Epidermal melanocyte (primary cell): ENCODE results near the gene PRDM2.

Source experiments
- DNase-seq: peaks from one replicate; pipeline ENCODE4 v3.0.0; 2011; ENCODE audit warnings: low spot score; ENCODE audit not compliant: insufficient read length

PRDM2 gene

DNA sequence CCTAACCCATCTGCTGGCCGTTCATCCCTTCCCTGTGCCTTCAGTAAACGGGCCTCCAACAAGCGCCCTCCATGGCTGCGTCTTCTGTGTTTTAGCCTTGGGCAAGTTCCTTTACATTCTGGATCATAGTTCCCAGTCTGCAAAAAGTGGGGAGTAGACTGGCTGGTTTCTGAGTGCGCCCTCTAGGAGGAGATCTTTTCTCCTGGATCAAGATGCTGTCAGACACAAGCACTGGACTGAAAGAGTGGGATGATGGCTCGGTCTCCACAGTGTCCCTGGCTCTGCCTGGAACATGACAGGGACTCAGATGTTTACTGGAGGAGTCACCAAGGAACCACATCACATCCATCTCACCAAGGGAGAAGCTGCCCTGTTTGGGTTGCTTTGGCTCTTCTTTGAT is 88.8 kb downstream of the PRDM2 start:
- no peak for DNase-seq

DNA sequence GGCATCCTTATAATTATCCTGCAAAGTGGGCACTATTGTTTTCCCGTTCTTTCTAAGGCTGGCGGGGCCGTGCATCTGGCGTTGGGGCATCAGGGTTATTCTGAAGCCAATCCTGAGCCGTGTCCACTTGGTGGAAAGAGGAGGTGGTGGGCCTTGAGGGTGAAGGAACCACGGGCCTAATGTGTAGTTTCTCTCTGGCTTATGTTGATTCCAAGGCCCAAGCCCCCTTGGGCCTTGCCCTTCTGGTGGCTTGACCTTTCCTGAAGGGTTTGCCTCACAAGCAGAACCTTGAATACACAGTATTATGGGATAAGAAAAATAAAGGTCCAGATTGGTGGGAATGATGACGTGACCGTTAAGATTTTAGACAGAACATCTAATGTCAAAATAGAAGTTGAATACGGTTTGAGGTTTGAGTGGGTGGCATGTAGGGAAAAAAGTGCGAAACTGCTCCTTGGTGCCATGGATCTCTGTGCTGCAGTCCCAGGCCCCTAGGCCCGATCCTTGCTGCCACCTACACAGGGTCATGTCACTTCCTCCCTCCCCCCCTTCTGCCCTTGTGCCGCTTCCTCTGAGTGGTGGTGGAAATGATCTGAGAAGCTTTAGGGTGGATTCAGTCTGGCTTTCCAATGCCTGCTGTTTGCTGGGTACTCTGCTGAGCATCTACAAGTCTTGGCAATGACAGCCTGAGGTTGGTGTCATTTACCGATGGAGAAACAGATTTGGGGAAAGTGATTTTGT is 90.5 kb downstream of the PRDM2 start:
- DNase-seq: no peak

- DNase-seq: peak; percentile 69
These were observed 92.4 kb downstream of the PRDM2 start for GRCh38 chr1:13792419-13792818.

DNA sequence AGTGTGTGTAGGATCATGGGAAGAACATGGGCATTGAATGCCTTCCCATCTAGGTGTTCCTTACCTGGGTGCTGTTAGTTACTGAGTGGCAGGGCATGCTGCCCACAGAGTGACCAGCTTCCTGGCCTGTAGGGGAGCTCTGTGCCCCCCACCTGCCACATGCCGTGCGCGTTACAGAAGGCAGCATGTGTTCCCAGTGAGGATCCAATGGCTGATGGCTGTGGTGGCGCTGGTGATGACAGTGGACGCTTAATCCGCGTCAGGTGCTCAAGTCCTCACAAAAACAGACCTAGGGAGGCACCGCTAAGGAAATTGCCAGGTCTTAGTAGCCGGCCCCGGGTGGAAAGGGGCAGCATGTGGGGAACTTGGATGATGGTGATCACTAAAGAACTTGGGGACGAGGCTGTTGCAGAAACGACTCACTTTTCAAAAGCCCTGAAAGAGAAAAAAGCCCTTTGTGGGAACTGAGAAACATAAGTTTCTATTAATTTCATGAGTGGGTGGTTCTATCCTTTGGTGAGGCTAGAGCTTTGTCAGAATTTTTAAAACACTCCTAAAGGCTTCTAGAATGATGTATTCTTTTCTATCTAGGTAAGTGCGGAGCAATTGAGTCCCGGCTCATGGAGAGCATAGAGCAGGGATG is 93.2 kb downstream of the PRDM2 start:
- DNase-seq: no peak

- DNase-seq: no peak
These were observed 94.5 kb downstream of the PRDM2 start for GRCh38 chr1:13794231-13795187.

GRCh38 chr1:13797397-13797796 is 97.4 kb downstream of the PRDM2 start:
- no peak for DNase-seq

- DNase-seq: no peak
These were observed 98.1 kb downstream of the PRDM2 start for GRCh38 chr1:13798120-13798519.

- no peak for DNase-seq
These were observed 99.7 kb downstream of the PRDM2 start for GRCh38 chr1:13799502-13800283.

DNA sequence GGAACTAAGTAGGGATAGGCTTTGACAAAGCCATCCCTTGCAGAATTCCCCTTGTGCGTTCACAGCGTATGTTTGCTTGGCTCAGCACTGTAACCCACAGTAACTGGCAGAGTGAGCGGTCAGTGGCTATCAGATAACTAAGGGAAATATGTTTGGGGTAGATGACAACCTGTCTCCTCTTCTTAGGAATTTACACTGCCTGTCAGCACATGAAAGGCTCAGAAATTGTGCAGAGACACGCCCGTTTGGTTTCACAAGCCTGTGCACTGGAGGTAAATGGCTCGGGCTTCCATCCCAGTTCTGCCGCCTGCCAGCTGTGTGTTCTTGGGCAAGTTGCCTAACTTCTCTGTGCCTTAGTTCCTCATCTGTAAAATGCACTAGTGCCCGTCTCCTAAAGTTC is 101.2 kb downstream of the PRDM2 start:
- DNase-seq: no peak

DNA sequence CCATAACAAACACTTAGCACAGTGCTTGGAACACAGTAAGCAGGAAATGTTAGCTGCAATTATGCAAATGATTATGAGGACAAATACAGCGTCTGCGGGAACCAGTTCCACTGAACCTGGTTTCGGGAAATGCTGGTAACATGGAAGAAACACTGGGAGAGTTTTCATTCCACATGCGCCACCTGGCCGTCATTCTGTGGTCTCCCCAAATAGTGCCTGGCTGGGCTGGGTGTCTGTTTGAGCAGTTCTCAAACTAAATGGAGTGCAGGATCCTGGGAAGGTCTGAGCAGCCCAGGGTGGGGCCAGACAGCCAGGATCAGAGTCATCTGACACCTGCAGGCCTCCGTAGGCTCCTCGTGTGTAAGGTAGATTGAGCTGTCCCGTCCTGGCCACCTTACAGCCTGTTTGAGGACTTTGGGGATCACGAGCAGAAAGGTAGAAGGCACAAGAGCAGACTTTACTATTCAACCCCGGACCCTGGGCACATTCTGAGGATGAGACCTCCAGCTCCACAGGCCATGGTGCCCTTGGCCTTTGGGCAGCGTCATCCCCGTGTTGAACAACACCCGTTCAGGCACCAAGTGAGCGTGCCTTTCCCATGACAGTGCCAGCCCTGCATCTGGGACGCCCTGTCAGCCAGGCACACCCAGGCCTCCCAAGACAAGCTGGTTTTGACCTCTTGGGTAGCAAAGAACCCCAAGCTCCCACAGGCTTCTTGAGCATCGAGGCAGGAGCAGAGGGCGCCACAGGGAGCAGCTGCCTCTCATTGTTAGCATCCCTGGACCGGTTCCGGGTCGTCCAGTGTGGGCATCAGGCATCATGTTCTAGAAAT is 101.9 kb downstream of the PRDM2 start:
- DNase-seq: no peak

- DNase-seq: no peak
These were observed 103.0 kb downstream of the PRDM2 start for GRCh38 chr1:13802782-13803545.

DNA sequence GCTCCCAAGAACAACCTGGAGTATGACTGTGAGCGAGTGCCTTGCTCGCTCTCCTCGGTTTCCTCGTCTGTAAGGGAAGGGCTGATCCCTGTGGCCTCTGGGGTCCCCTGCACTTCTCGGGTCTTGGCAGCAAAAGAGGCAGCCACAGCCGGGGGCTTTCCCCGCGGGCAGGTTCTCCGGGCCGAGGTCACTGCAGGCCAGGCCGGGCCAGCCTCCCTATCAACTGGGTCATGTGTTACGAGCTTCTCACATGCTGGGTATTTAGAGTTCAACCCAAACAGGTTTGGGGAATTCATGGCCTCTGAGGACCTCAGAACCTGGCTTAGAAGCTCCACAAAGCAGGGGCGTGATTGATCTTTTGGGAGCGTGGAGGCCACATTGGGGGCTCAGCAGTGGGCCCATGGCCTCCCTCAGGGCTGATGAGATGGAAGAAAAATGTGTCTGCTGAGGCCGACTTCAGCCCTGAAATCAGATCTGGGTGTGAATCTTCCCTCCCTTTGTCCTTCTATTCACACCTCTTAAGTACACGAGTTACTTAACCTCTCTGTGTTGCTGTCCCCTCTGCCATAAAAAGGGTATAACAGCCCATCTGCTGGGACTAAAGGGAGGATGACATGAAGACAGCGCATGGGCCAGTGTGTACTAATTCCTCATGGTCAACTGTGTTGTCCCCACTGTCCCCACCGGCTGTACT is 103.7 kb downstream of the PRDM2 start:
- DNase-seq: no peak

DNA sequence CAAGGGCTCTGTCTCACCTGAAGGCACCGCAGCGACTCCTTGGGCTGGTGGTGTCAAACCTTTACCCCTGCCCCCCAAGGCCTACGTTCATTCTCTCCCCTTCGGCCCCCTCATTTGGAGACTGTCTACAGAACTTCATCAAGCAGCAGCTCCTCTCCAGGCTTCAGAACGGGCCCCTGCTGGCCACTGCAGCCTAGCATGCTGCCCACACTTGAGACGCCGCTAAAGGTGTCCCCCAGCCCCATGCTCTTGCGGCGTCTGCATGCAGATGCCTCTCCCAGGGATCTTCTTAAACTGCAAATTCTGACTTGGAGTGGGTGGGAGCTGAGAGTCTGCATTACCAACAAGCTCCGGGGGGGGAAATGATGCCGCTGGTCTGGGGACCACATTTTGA is 104.2 kb downstream of the PRDM2 start:
- DNase-seq: no peak

DNA sequence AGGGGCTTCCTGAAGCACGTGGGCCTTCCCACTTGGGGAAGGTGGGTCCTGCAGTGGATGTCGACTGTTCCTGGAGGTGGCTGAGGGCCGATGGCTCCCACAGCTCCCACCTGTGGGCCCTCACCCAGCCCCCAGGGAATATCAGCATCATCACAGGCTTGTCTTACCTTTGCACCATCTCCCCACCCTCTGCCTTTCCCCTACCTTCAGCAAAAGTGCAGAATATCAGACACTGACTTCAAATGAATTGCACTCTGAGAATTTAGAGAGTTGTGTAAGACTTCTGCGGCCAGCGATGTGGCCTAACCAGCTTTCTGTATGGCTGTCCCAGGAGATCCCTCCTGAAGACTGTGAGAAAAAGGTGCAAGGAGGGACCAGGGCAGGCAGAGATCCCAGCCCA is 105.4 kb downstream of the PRDM2 start:
- no peak for DNase-seq

DNA sequence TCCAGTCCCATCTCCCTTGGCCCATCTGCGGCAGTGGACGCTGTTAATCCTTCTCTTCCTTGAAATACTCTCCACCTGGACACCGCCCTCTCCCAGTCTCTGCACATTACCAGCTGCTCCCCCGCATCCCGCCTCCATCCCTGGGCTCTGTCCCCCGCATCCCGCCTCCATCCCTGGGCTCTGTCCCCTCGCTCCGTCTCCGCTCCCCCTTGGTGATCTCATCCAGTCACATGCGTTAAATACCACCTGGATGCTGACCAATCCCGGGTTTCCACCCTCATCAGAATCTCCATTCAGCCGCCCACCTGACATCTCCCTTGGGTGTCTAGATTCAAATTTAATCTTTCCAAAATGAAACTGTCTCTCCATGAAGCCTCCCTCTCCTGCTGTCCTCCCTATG is 106.1 kb downstream of the PRDM2 start:
- no peak for DNase-seq

DNA sequence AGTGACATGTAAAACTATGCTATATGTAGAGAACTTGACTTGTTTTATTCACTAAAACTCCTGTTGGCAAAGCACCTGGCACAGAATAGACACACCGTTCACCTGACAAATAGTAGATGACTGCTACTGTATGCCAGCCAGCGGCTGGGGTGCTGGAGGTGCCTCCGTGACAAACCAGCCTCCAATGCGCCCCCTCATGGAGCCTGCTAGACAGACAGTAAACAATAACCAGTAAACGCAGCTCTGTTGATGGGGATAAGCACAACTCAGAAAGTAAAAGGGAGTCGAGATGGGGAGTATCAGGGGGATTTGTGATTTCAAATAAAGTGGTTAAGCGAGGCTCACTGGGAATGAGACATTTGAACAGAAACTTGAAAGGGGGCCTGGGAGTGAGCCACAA is 107.2 kb downstream of the PRDM2 start:
- DNase-seq: no peak

DNA sequence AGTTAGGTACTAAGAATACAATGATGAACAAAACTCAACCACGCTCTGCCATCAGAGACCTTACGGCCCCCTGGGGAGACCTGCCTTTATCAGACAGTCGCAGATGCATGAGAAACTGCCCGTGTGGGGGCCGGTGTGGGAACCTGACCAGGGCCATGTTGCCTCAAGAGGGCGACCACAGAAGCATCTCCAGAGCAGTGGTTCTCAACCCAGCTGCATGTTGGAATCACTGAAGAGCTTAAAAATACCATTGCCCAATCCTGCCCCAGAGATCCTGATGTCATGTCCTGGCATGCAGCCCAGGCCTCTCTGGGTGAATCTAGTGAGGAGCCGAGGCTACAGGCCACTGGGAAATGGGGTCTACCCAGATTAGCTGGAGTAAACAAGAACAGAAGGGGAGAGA is 108.7 kb downstream of the PRDM2 start:
- DNase-seq: no peak

GRCh38 chr1:13809461-13810159 is 109.6 kb downstream of the PRDM2 start:
- DNase-seq: no peak
